GM13976 (cell line): ENCODE data around the gene MEOX2.

Source experiments
- DNase-seq: peaks from one replicate; pipeline ENCODE4 v3.0.0; 2012; ENCODE audit warnings: low spot score
- in situ Hi-C: fragments of 300-500 bp; cut with MboI; formaldehyde crosslinking; loops from one replicate; pipeline ENCODE4 v1.12.0; 2022; ENCODE audit warnings: low sequenced_read_pairs, mixed read lengths, inconsistent platforms; ENCODE audit not compliant: unreplicated experiment
- TF ChIP-seq, protein P1 (sequence below): IDR thresholded peaks from 2 replicates; pipeline ENCODE4 v1.5.1; 2012; ENCODE audit warnings: borderline replicate concordance, mild to moderate bottlenecking; ENCODE audit not compliant: insufficient read depth; ENCODE audit errors: extremely low read depth, missing control alignments, control extremely low read depth

MEOX2 gene

DNA sequence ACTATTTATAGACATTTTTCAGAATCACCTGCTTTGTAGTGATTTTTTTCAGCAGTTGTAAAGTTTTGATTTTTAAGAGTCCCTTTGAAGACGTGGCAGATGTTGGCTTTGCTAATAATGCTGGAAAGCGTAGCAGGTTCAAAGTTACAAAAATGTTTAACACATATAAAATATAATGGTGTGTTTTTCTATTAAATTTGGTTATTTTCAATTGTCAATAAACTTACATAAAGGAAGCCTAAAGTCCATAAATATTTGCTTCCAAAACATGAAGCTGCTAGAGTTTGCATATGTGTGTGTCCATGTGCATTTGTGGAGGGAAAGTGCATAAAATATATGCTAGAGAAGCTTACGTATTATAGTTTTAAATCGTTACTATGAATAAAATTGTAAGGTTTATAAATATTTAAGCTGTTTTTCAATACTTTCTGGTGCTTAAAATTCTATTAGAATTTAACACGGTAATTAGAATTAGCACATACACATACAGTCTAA lies 3.7 kb downstream of the MEOX2 start:
- in situ Hi-C loops = no loop called here
- DNase-seq = no peak
- TF ChIP-seq, protein P1, sequence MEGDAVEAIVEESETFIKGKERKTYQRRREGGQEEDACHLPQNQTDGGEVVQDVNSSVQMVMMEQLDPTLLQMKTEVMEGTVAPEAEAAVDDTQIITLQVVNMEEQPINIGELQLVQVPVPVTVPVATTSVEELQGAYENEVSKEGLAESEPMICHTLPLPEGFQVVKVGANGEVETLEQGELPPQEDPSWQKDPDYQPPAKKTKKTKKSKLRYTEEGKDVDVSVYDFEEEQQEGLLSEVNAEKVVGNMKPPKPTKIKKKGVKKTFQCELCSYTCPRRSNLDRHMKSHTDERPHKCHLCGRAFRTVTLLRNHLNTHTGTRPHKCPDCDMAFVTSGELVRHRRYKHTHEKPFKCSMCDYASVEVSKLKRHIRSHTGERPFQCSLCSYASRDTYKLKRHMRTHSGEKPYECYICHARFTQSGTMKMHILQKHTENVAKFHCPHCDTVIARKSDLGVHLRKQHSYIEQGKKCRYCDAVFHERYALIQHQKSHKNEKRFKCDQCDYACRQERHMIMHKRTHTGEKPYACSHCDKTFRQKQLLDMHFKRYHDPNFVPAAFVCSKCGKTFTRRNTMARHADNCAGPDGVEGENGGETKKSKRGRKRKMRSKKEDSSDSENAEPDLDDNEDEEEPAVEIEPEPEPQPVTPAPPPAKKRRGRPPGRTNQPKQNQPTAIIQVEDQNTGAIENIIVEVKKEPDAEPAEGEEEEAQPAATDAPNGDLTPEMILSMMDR = no peak

DNA sequence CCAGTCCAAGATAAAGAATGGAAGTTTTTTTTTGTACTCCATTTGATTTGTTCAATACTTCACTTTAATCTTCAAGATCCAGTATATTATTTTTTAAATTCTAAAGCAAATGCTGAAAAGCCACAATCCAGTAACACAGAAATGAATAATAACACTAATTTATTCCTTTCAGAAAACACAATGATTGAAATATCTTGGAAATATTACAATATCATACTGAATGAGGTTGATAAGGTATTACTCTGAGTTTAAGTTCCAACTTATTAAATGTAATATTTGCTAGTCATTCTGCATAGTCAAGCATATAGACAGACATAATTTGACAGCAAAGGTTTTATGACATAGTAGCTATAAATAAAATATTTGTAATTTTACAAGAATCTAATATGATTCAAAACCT lies 4.4 kb downstream of the MEOX2 start:
- DNase-seq = no peak
- in situ Hi-C loops = no loop called here
- TF ChIP-seq, protein P1 = no peak

DNA sequence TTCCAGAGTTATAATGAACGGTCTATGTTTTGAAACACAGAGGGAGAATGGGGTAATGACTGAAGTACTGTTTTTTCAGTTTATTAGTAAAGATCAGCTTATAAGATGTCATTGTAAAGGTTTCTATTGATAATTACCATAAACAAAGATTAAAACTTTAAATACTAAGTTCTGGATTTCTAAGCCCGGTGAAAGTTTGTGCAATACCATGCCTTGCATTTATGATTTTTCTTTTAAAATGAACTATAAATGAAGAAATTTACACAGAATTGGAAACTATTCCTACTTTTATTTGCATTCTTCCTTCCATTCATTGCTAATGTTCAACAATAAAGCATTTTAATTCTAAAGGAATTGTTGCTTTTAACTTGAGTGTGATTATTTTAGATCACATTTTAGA lies 4.9 kb downstream of the MEOX2 start:
- no peak for DNase-seq
- TF ChIP-seq, protein P1 = no peak
- in situ Hi-C loops = no loop called here

DNA sequence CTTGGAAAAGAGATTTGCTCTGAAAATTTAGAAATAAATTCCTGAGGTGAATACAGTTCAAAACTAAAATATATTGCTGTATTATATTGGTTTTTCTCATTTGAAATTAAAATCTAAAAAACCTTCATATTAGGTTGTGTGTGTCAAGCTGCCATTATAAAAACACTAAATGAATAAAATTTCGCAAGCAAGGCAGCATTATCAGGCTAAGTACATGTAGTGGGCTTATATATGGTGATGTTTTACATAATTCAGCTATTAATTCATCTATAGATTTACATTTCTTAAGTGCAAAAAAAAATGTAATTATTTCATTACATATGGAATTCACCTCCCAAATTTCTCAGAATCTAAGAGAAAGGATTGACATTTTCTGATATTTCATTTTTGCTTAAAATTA lies 5.3 kb downstream of the MEOX2 start:
- DNase-seq = no peak
- in situ Hi-C loops = no loop called here
- TF ChIP-seq, protein P1 = no peak

DNA sequence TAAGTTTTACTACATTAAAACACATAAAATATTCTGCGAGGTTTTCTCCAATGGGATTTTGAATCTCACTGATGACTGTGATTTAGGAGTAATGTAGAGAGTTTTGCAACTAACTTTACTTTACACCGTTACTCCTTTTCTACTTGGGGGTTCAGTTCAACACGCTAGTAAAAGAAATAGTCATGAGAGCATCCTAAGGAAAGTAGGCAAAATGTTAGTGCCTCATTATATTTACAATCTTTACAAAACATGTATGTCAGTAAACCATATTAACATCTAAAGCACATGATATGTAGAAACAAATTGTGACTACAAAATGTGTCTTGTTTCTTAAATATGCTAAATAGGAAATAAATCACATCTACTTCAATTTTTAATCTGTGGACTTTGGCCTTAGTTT lies 6.0 kb downstream of the MEOX2 start:
- in situ Hi-C loops = no loop called here
- DNase-seq = no peak
- TF ChIP-seq, protein P1 = no peak

DNA sequence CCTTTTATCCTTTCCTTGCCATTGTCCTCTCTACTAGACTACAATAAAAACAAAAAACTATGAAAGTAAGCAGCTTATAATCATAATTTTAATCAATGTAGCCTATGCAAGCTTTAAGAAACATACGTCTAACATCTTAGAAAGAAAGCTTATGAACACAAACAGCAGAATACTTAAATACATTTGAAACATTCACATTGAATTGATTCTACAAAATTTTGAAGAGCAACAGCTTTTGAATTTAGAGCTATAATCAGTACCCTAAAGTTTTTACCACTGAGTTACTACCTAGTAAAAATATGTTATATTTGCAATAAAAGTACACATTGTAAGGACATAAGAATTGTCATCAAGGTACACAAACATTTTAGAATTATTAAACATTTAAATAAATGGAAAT lies 7.2 kb downstream of the MEOX2 start:
- TF ChIP-seq, protein P1 = no peak
- in situ Hi-C loops = no loop called here
- DNase-seq = no peak

DNA sequence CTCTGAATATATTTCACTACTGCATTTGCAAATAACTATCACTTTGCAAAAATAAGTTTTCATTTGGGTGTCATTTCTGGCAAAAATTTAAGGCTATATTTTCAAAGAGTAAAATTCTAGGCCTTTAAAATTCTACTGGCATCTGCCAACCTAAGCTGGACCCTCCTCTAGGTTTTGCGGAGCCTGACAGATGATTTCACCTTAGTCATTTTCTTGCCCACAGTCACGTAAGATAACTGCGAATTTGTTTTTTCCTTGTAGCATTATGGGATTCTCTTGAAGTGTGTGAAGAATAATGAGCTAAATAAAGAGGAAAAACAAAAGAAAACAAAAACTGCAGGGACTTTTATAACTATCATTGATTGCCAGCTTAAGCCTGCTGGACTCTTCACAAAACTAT lies 7.8 kb downstream of the MEOX2 start:
- TF ChIP-seq, protein P1 = no peak
- DNase-seq = no peak
- in situ Hi-C loops = no loop called here
